Common myeloid progenitor, CD34-positive (primary cell): ENCODE measurements around the gene ATP2B1.
A peak's percentile ranks its signal among the peaks of the same experiment; 100 is the strongest.

Source experiments
- CTCF ChIA-PET: fragments of 350-600 bp; sonication (Branson Sonifier 250); formaldehyde crosslinking; loops from one replicate; lab custom pipeline; 2021; ENCODE audit warnings: antibody characterized with exemption; lab: Charles Lee
- POLR2A ChIA-PET: fragments of 350-600 bp; sonication (Branson Sonifier 250); formaldehyde crosslinking; loops from one replicate; lab custom pipeline; 2021; ENCODE audit warnings: antibody characterized with exemption; lab: Charles Lee
- DNase-seq, 3 donors: peaks; one replicate each; pipeline versions ENCODE4 v3.0.0 to v3.0.0-alpha.2; 2013
- H3K27ac ChIP-seq, 2 experiments: 1 replicate in 1 of 2; 2 replicates in 1 of 2; pipeline ENCODE4 v1.7.0; 2013; ENCODE audit warnings: inconsistent platforms in 2 of 2, low read length in 2 of 2, mild to moderate bottlenecking in 2 of 2, low read depth in 1 of 2, moderate library complexity in 1 of 2; ENCODE audit not compliant: severe bottlenecking in 2 of 2, insufficient read depth in 1 of 2, poor library complexity in 1 of 2
- H3K27me3 ChIP-seq, 5 experiments: replicated peaks in 2 of 5; 1 replicate in 3 of 5; 2 replicates in 2 of 5; pipeline versions ENCODE4 v1.6.1 to v1.7.0; 2013; ENCODE audit warnings: low read length in 4 of 5, mild to moderate bottlenecking in 2 of 5, moderate library complexity in 2 of 5, inconsistent platforms in 1 of 5; ENCODE audit not compliant: insufficient read depth in 5 of 5, control insufficient read depth in 4 of 5
- H3K36me3 ChIP-seq, 4 experiments: 1 replicate in 2 of 4; 2 replicates in 2 of 4; pipeline versions ENCODE4 v1.6.1 to v1.7.0; 2013; ENCODE audit warnings: low read length in 3 of 4, control low read depth in 1 of 4, mild to moderate bottlenecking in 1 of 4; ENCODE audit not compliant: control insufficient read depth in 4 of 4, insufficient read depth in 4 of 4
- H3K4me1 ChIP-seq, 4 experiments: 1 replicate in 3 of 4; 2 replicates in 1 of 4; pipeline versions ENCODE4 v1.6.1 to v1.7.1; 2013; ENCODE audit warnings: low read length in 3 of 4, mild to moderate bottlenecking in 3 of 4, control low read depth in 1 of 4, inconsistent platforms in 1 of 4, moderate library complexity in 1 of 4; ENCODE audit not compliant: control insufficient read depth in 4 of 4, insufficient read depth in 4 of 4; ENCODE audit errors: control extremely low read depth in 1 of 4
- H3K4me3 ChIP-seq, 7 experiments: 1 replicate in 4 of 7; 2 replicates in 3 of 7; pipeline versions ENCODE4 v1.5.1 to v1.7.0; 2013; ENCODE audit warnings: mild to moderate bottlenecking in 7 of 7, low read length in 6 of 7, moderate library complexity in 6 of 7, inconsistent platforms in 2 of 7, low read depth in 2 of 7, control low read depth in 1 of 7; ENCODE audit not compliant: insufficient read depth in 4 of 7, control insufficient read depth in 1 of 7; ENCODE audit errors: extremely low read depth in 1 of 7
- H3K9me3 ChIP-seq, 5 experiments: 1 replicate in 4 of 5; 2 replicates in 1 of 5; pipeline versions ENCODE4 v1.6.1 to v1.7.1; 2013; ENCODE audit warnings: low read length in 4 of 5, mild to moderate bottlenecking in 2 of 5, inconsistent platforms in 1 of 5, low read depth in 1 of 5, moderate library complexity in 1 of 5; ENCODE audit not compliant: control insufficient read depth in 4 of 5, insufficient read depth in 2 of 5; ENCODE audit errors: control extremely low read depth in 1 of 5
- WGBS: methylation state at CpG from one replicate; pipeline ENCODE4 v1.1.5; 2013; ENCODE audit not compliant: insufficient coverage; 5-methylcytosine and 5-hydroxymethylcytosine counted together

ATP2B1 gene

DNA sequence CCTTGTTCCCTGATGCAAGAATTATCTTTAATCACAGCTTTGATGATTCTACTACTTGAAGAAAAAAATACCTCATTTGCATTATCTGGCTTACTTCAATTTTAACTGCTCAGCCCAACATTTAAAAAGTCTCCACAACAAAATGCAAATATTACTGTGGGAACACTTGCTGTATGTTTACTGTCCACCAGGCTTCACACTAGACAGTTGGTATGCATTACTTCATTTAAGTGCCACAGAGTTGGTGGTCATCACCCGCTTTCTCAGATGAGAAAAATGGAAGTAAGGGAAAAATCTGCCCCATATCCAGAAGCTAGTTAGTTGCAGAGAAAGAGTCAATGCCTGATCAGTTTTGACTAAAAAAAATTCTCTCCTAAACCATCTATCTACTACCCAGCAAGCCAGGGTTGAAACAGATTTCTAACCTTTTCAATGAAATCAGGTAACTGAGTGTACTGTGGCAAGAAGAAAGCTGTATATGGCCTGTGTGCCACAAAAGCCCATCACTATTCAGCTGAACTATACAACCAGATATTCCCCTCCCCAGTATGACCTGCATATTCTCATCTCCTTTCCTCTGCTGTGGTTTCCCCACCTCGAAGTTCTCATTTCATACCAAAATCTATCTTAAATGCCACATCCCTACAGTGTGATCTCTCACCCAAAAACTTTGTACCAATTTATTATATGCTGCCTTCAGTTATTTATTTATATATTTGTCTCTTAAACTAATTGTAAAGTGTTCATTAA lies 90.3 kb downstream of the ATP2B1 start:
- H3K4me1 ChIP-seq: no peaks in the 10 kb centered on the region
- peak in 1 of 3 donors; percentile 6 for DNase-seq
- no peak overlapping the region for H3K4me3 ChIP-seq
- 67% methylated on average over 1 of the region's 2 CpGs for WGBS
- H3K36me3 ChIP-seq: peaks cover 10 to 30% (median 11%) of the 10 kb centered on the region in 4 experiments
- H3K9me3 ChIP-seq: no peaks in the 10 kb centered on the region
- no peaks in the 10 kb centered on the region for H3K27me3 ChIP-seq
- CTCF ChIA-PET: interaction anchor here (0.5 to 1.7 kb wide), 3 partner anchors 11 to 1328 kb away, joined by 3 to 4 read pairs (median 3); no protein-coding TSS in a partner anchor
- POLR2A ChIA-PET: interaction anchor here (0.5 kb wide), 1 partner anchor 625 kb away, joined by 3 read pairs; no protein-coding TSS in a partner anchor
- H3K27ac ChIP-seq: no peak overlapping the region

GRCh38 chr12:89610366-89610765 lies 98.3 kb downstream of the ATP2B1 start:
- Histone ChIP-seq H3K4me3 (no peak overlapping the region), H3K36me3 (peaks cover 16 to 70% (median 20%) of the 10 kb centered on the region in 4 experiments)

DNA sequence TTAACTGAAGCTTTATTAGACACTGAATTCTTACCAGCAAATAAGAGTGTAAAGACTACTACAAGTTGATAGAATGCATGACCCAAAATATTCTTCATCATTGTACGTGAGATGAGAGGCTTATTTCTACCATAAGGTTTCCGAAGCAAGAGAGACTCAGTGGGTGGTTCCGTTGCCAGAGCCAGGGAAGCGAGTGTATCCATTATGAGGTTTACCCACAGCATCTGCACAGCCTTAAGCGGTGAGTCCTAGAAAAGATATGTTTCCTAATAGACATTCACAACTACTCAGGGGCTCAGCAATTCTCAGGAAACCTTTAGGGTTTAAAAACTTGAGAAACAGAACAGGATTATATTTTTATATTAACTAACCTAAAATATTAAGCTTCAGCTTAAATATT lies 105.0 kb downstream of the ATP2B1 start:
- WGBS: 100% methylated on average over 4 of the region's 5 CpGs
- CTCF ChIA-PET: no interaction called here
- no peak for DNase-seq
- POLR2A ChIA-PET: no interaction called here
- no peak overlapping the region for H3K4me3 ChIP-seq
- no peaks in the 10 kb centered on the region for H3K27me3 ChIP-seq
- no peaks in the 10 kb centered on the region for H3K9me3 ChIP-seq
- H3K4me1 ChIP-seq: no peaks in the 10 kb centered on the region
- H3K27ac ChIP-seq: no peak overlapping the region
- peaks cover 13 to 67% (median 29%) of the 10 kb centered on the region in 4 experiments for H3K36me3 ChIP-seq

More at GRCh38 chr12:89610366-89610765, 98.3 kb downstream of the ATP2B1 start:
- Histone ChIP-seq H3K27me3 (no peaks in the 10 kb centered on the region), H3K9me3 (no peaks in the 10 kb centered on the region), H3K4me1 (no peaks in the 10 kb centered on the region), H3K27ac (no peak overlapping the region)
- 100% methylated on average over 1 of the region's 3 CpGs for WGBS
- ChIA-PET CTCF (no interaction called here), POLR2A (no interaction called here)
- no peak for DNase-seq

GRCh38 chr12:89597770-89598169 lies 110.9 kb downstream of the ATP2B1 start:
- Histone ChIP-seq H3K9me3 (no peaks in the 10 kb centered on the region), H3K27ac (no peak overlapping the region), H3K36me3 (peaks cover 10 to 37% (median 17%) of the 10 kb centered on the region in 4 experiments), H3K4me1 (no peaks in the 10 kb centered on the region), H3K27me3 (no peaks in the 10 kb centered on the region), H3K4me3 (no peak overlapping the region)
- ChIA-PET POLR2A (no interaction called here), CTCF (no interaction called here)
- DNase-seq: no peak
- no CpG with 5 or more reads among the region's 1 CpG for WGBS

- Histone ChIP-seq H3K9me3 (no peaks in the 10 kb centered on the region), H3K27me3 (no peaks in the 10 kb centered on the region), H3K27ac (no peak overlapping the region), H3K36me3 (peaks cover 11 to 32% (median 18%) of the 10 kb centered on the region in 4 experiments), H3K4me1 (no peaks in the 10 kb centered on the region), H3K4me3 (no peak overlapping the region)
- CTCF ChIA-PET: no interaction called here
- POLR2A ChIA-PET: no interaction called here
- DNase-seq: no peak
- 100% methylated on average over 3 of the region's 4 CpGs for WGBS
These were observed 111.4 kb downstream of the ATP2B1 start for GRCh38 chr12:89597210-89597609.

DNA sequence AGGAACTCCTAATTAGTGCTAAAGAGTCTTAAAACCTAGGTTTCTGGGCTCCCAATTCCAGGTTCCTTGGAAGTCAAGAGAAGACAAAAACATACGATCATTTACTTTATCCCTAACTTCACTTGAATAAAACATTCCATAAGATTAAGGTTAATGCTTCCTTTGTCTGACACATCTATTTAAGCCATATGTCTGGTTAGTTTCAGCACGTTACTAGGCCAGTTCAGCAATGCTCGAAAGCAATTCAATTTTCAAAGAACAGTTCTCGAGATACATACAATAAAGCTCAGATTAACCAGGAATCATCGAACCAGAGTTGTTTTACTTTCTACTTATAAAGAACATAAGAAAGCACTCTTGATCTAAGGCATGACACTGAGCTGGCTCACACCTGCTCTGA lies 114.8 kb downstream of the ATP2B1 start:
- DNase-seq: no peak
- peaks cover 8 to 44% (median 21%) of the 10 kb centered on the region in 4 experiments for H3K36me3 ChIP-seq
- CTCF ChIA-PET: no interaction called here

GRCh38 chr12:89593233-89593632 lies 115.4 kb downstream of the ATP2B1 start:
- CTCF ChIA-PET: no interaction called here
- WGBS: 96% methylated on average over 4 of the region's 4 CpGs
- Histone ChIP-seq H3K9me3 (no peaks in the 10 kb centered on the region), H3K27me3 (no peaks in the 10 kb centered on the region), H3K36me3 (peaks cover 7 to 38% (median 18%) of the 10 kb centered on the region in 4 experiments), H3K27ac (no peak overlapping the region), H3K4me3 (no peak overlapping the region), H3K4me1 (no peaks in the 10 kb centered on the region)
- POLR2A ChIA-PET: no interaction called here
- DNase-seq: no peak

More for the DNA sequence above, 114.8 kb downstream of the ATP2B1 start:
- POLR2A ChIA-PET: no interaction called here
- no peaks in the 10 kb centered on the region for H3K4me1 ChIP-seq
- H3K4me3 ChIP-seq: no peak overlapping the region
- H3K27ac ChIP-seq: no peak overlapping the region
- 95% methylated on average over 5 of the region's 5 CpGs for WGBS
- H3K27me3 ChIP-seq: no peaks in the 10 kb centered on the region
- H3K9me3 ChIP-seq: no peaks in the 10 kb centered on the region
